Mucosa of gallbladder (tissue), 1 donor: Measurements from ENCODE around the gene CIDEB. TPM values are rescaled to one million over a fixed set of nuclear protein-coding genes. Genes with fewer than 3 reads are reported as not detected.

Experiments
- DNase-seq: peaks from one replicate; pipeline ENCODE4 v3.0.0-alpha.2; 2020; ENCODE audit warnings: low spot score
- total RNA-seq: library from RNA; stranded (reverse); gene quantifications from one replicate; pipeline ENCODE4 v1.2.1, GENCODE V29; 2021
- donor health status: DM: no; HTN: no; CAD: no.

CIDEB gene
- total RNA-seq, 1 donor from 2014 or later = 25.6 TPM

DNA sequence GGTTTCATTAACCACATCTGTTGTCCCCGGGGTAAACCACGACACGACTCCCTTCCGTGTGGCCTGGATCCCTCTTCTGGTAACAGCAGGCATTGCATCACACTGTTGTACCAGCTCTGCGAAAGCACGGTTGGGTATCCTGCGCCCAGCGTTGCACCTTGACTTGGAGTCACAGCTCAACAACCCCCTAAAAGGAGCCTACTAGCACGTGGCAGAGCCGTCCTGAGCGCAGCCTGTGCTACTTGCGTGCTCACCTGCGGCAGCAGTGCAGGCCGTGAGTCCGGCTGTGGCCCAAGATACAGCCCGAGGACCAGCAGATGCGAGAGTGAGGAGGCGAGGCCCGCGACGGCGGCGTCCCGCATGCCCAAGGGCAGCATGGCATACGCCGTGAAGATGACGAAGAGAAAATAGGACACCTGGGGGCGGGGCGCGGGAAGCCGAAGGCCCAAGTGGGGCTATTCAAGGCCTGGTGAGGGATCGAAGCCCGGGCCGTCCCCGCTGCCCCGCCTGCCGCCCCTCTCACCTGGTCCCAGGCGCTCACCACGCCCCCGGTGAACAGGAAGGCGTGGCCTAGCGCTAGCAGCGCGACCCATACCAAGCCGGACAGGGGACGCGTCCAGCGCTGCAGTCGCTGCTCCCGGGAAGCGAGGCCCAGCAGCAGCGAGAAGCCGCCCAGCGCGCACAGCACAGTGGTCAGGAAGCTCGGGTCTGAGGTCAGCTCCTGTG, 24.7 kb upstream of the CIDEB start:
- peak; percentile 86 for DNase-seq

DNA sequence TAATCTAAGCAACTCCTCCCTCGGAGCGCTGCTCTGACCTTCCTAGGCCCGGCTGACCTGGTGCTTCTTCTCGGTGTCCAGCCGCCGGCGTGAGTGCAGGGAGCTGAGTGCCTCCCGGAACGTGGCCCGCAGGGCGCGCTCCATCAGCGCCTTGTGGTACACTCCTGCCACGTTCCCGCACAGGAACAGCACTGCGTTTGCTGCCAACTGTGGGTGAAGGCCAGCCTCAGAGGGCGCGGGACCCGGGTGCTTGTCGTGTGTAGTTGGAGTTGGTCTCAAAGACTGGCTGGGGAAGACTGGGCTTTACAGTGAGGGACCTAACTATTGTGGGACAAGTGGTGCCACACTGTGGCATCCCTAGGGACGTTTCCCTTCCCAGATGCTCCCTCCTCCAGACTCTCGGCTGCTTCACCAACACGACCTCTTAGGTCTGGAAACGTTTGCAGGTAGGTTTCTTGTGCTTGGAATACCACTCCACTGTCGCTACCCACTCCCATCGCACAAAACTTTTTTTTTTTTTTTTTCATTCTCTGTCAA, 24.0 kb upstream of the CIDEB start:
- DNase-seq = no peak

DNA sequence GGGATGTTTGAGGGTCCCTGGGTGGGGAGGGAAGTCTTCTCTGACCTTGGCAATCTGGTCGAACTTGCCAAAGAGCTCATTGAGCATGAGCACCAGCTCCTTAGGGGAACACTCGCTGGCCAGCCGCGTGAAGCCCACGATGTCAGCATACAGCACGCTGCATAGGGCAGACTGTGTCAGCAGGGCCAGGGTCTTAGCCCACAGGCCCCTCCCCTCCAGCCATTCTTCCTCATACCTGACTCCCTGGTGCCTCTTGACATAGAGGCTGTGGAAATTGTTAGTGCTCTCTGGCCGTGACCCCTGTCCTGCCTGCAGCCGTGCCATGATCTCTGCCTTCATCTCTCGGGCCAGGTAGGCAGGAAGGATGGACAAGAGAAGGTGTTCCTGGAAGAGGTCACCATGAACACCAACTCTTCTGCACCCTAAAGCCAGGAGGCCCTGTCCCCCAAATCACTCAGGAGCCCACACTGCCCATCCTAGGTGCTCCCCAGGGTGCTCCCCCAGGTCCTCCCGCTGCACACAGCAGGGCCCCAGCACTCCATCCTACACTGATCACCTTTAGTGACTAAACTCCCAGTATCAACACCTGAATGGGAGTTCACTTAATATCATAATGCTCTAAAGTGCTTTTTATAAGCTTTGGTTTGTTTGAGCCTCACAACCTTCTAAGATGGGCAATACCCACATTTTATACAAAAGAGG, 23.3 kb upstream of the CIDEB start:
- no peak for DNase-seq

DNA sequence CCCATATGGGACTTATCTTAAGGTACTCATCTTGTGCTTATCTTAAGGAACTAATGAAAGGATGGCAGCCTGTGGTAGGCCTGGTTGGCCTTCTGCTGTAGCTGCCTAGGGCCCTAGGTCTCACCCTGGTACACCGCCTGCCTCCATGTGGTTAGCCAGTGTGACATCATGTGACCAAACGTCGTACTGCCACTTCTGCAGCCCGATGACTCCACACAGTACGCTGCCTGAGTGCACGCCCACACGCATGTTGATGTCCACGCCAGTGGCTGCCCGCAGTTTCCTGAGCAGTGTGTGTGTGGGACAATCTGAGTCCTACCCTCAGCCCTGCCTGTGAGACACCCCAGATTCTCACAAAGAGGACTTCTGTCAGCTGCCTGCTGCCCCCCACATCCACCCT, 22.0 kb upstream of the CIDEB start:
- DNase-seq = peak; percentile 76

DNA sequence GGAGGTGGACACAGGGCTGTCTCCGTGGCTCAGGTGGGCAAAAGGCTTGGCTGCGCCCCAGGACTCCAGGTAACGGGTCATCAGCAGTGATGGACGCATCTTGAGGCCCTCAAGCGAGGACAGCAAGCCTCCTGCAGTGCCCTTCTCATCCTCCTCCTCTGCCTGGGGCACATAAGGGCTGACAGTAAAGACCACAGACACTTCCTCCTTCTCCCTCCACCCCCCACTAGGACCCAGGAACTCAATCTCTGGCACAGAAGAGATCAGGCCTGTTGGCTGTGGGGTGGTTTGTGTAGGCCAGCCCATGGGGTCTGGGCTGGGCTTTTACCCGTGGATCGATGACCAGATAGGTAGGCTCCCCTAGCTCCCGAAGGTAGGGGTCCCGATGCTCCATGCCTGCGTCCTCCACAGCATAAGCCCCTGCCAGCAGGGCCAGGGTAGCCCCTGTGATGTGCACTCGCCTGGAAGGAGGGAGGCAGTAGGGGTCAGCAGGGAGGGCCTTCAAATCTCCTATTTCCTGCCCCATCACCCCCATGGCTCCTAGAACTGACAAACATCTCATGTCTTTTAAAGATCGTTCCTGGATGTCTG, 21.4 kb upstream of the CIDEB start:
- no peak for DNase-seq

DNA sequence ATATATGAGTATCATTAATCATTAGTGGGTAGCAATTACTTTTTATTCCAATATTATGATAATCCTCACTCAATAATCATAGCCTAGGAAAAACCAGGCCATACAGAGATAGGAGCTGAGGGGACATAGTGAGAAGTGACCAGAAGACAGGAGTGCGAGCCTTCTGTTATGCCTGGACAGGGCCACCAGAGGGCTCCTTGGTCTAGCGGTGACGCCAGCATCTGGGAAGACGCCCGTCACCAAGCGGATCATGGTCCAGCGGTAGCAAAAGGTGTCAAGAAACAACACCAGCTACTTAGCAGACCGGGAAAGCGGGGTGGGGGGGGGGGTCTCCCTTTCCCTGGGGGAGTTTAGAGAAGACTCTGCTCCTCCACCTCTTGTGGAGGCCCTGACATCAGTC, 20.1 kb upstream of the CIDEB start:
- DNase-seq = peak; percentile 65

DNA sequence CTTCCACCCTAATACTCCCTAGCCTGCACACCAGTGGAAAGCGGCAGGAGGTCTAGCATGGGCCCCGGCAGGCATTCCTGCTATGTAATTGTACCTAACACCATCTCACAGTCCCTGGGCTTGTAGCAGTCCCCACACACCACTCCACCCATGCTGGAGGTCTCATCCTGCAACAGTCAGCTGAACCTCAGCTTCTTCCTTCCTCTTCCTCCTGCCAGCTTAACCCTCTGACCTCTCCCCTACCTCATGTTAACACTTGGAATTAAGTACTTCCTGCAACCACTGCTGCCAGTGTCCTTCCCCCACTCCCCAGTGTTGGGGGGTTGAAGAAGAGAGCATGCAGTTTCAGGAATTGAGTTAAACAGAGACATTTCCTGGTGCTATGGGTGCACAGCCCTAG, 19.5 kb upstream of the CIDEB start:
- DNase-seq = no peak

- DNase-seq = no peak
Measured at GRCh38 chr14:24325963-24326362, 18.2 kb upstream of the CIDEB start.

- DNase-seq = no peak
Measured at GRCh38 chr14:24325041-24325530, 17.3 kb upstream of the CIDEB start.

- DNase-seq = no peak
Measured at GRCh38 chr14:24324024-24324423, 16.2 kb upstream of the CIDEB start.

- no peak for DNase-seq
Measured at GRCh38 chr14:24323341-24323740, 15.6 kb upstream of the CIDEB start.

GRCh38 chr14:24322672-24323071, 14.9 kb upstream of the CIDEB start:
- no peak for DNase-seq

- DNase-seq = no peak
Measured at GRCh38 chr14:24321212-24321975, 13.6 kb upstream of the CIDEB start.

GRCh38 chr14:24317141-24317928, 9.6 kb upstream of the CIDEB start:
- no peak for DNase-seq

DNA sequence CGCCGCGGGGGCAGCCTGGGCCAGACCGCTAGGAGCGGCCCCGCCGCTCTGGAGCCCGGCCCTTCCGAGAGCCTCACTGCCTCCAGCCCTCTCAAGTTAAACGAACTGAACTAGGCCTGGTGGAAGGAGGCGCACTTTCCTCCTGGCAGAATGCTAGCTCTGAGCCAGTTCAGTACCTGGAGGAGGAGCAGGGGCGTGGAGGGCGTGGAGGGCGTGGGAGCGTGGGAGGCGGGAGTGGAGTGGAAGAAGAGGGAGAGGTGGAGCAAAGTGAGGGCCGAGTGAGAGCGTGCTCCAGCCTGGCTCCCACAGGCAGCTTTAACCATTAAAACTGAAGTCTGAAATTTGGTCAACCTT, 8.8 kb upstream of the CIDEB start:
- DNase-seq = no peak

GRCh38 chr14:24315807-24316596, 8.2 kb upstream of the CIDEB start:
- DNase-seq = peak; percentile 51

GRCh38 chr14:24315243-24315806, 7.5 kb upstream of the CIDEB start:
- no peak for DNase-seq

DNA sequence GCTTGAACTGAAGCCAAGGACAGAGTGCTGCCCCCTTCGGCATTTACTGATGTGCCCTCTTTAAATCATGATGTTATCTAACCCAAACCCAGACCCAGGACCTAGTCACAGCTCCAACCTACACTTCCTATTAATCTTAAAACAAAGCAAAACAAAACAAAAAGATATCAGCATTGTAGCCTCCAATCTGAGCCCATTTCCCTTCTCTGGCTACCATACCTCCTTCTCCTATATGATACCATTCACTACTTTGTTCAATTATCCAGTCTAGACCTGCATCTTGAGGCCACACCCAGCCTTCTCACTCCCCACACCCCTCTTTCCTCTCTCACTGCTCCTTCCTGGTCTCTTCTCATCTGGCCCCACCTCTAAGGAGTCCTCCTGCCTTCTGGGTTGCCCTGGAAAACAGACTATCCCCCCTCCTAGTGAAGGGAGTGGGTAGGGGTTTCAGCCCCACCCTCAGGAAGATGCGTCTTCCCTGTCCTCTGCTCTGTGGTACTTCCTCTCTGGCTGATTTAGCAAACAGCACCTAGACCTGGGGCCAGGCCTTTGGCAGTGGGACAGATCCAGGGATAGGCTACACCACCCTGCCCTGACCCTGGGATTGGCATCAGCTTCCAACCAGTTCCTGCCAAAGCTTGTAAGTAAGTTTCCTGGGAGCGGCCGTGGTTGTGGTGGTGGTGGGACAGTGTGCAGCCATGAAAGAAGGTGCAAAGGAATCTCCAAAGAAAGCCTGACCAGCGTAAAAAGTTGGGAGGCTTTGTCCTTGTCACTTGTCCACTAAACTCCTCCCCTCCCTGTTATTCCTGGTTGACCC, 6.8 kb upstream of the CIDEB start:
- no peak for DNase-seq

- DNase-seq = no peak
Measured at GRCh38 chr14:24313913-24314312, 6.1 kb upstream of the CIDEB start.
